ENCODE measurements around the gene BCS1L.

GRCh38 chr2:218662827-218663226, 3.3 kb downstream of the BCS1L start:
- TF ChIP-seq POLR2AphosphoS5 (IDR thresholded peaks at IDR 0.05; ENCODE audit: low read depth) (no peak), CTCF (IDR thresholded peaks at IDR 0.05; ENCODE audit: insufficient read depth, low read length) (no peak), REST (IDR thresholded peaks at IDR 0.05; ENCODE audit: insufficient replicate concordance, low read depth) (no peak), SPI1 (IDR thresholded peaks at IDR 0.05; ENCODE audit: borderline replicate concordance, low read depth) (no peak)

All from HL-60 (cell line).